Gastrocnemius medialis (tissue), 4 donors: ENCODE data around the gene STN1. TPM values are rescaled to one million over a fixed set of nuclear protein-coding genes. Genes with fewer than 3 reads are reported as not detected.
A peak's percentile ranks its signal among the peaks of the same experiment; 100 is the strongest.

Experiments used
- ATAC-seq, 2 donors: fragments of 150-250 bp; one replicate each; pipeline ENCODE4 v1.9.1; 2016
- DNase-seq, 2 donors: peaks; one replicate each; pipeline ENCODE4 v3.0.0-alpha.2; 2019
- H3K27ac ChIP-seq, 4 donors: fragments of 200-600 bp; sonication (generic); 1 replicate in 1 of 4; 2 replicates in 3 of 4; pipeline ENCODE4 v1.5.1; 2016 to 2018; ENCODE audit warnings: mild to moderate bottlenecking in 2 of 4, moderate library complexity in 1 of 4
- H3K27me3 ChIP-seq, 3 donors: fragments of 200-600 bp; sonication (generic) in 2 of 3; 1 replicate in 1 of 3; 2 replicates in 2 of 3; pipeline versions ENCODE4 v1.5.1 to v1.6.0; 2016 to 2019; ENCODE audit warnings: mild to moderate bottlenecking in 1 of 3, moderate library complexity in 1 of 3
- H3K36me3 ChIP-seq, 2 donors: fragments of 200-600 bp; sonication (generic) in 1 of 2; one replicate each; pipeline ENCODE4 v1.5.1; 2017 to 2018
- H3K4me1 ChIP-seq, 2 donors: fragments of 200-600 bp; sonication (generic) in 1 of 2; one replicate each; pipeline ENCODE4 v1.5.1; 2016 to 2017; ENCODE audit warnings: mild to moderate bottlenecking in 2 of 2
- H3K4me3 ChIP-seq, 4 donors: fragments of 200-600 bp; sonication (generic) in 3 of 4; 1 replicate in 1 of 4; 2 replicates in 3 of 4; pipeline ENCODE4 v1.5.1; 2016 to 2019; ENCODE audit warnings: mild to moderate bottlenecking in 2 of 4
- H3K9me3 ChIP-seq, 3 donors: fragments of 200-600 bp; sonication (generic) in 2 of 3; 1 replicate in 1 of 3; 2 replicates in 2 of 3; pipeline ENCODE4 v1.5.1; 2016 to 2019
- POLR2A ChIP-seq, 2 donors: fragments of 450-650 bp; IDR thresholded peaks; one replicate each; pipeline ENCODE4 v1.6.1; 2017; ENCODE audit warnings: antibody characterized with exemption in 2 of 2, mild to moderate bottlenecking in 2 of 2, moderate library complexity in 2 of 2
- in situ Hi-C, 4 donors: fragments of 200-750 bp; cut with MboI; loops; one replicate each; pipeline versions ENCODE4 v1.15.0 to v1.8.0; 2017; ENCODE audit warnings: low sequenced_read_pairs in 4 of 4
- intact Hi-C: fragments of 100-400 bp; cut with DNase I; formaldehyde crosslinking; loops from one replicate; pipeline ENCODE4 v1.15.1; 2023; ENCODE audit warnings: low total_unique reads
- total RNA-seq, 4 donors: library from RNA; depleted of rRNA; stranded (reverse); fragments of >200 nt; gene quantifications; one replicate each; pipeline versions ENCODE4 v1.1.0 to v1.2.3, GENCODE V29; 2016
- TF ChIP-seq, protein P1 (sequence below), 5 experiments: fragments of 450-650 bp in 3 of 5; fragments of 200-600 bp in 2 of 5; sonication (generic) in 2 of 5; IDR thresholded peaks in 4 of 5; conservative IDR thresholded peaks in 1 of 5; 1 replicate in 4 of 5; 2 replicates in 1 of 5; pipeline ENCODE4 v1.5.1; 2016 to 2019; ENCODE audit warnings: antibody characterized with exemption in 5 of 5, mild to moderate bottlenecking in 3 of 5, moderate library complexity in 3 of 5

Gene STN1
- total RNA-seq, 4 donors from 2014 or later = 15.1 to 24.7 (median 20.5) TPM

DNA sequence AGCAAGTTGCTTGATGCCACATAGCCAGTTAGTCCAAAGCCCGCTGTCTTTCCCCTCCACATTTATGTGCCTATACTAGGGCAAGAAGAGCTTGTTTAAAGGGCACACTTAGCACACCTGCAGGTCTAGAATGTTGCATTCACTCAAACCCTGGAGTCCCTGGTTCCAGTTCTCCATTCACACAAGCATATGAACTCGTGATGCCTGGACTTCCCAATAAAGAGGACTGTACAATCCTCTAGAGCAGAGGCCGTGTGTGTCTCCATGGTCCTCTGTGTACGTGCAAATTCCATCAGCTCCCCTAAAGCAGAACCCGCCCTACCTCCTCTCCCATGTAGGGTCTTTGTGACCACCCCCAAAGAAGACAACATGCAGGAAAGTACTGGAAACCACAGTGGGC lies 59.6 kb downstream of the STN1 start:
- DNase-seq = no peak
- Histone ChIP-seq H3K9me3 (no peaks in the 10 kb centered on the region), H3K36me3 (no peaks in the 10 kb centered on the region), H3K4me1 (peaks cover 16% of the 10 kb centered on the region in 2 donors), H3K27me3 (no peaks in the 10 kb centered on the region), H3K4me3 (no peak overlapping the region), H3K27ac (no peak overlapping the region)
- no peak for TF ChIP-seq POLR2A (IDR thresholded peaks at IDR 0.05)
- TF ChIP-seq, protein P1, sequence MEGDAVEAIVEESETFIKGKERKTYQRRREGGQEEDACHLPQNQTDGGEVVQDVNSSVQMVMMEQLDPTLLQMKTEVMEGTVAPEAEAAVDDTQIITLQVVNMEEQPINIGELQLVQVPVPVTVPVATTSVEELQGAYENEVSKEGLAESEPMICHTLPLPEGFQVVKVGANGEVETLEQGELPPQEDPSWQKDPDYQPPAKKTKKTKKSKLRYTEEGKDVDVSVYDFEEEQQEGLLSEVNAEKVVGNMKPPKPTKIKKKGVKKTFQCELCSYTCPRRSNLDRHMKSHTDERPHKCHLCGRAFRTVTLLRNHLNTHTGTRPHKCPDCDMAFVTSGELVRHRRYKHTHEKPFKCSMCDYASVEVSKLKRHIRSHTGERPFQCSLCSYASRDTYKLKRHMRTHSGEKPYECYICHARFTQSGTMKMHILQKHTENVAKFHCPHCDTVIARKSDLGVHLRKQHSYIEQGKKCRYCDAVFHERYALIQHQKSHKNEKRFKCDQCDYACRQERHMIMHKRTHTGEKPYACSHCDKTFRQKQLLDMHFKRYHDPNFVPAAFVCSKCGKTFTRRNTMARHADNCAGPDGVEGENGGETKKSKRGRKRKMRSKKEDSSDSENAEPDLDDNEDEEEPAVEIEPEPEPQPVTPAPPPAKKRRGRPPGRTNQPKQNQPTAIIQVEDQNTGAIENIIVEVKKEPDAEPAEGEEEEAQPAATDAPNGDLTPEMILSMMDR (IDR thresholded peaks at IDR 0.05 in 4 of 5, conservative IDR thresholded peaks at IDR 0.05 in 1 of 5) = no peak
- in situ Hi-C loops (loop anchor here in 1 of 4 donors (5.0 to 25.0 kb wide), 2 partner anchors 146 to 271 kb away; no protein-coding TSS in a partner anchor), intact Hi-C loops (loop anchor here (5.0 kb wide), 2 partner anchors 41 to 261 kb away; no protein-coding TSS in a partner anchor)
- no peak for ATAC-seq

DNA sequence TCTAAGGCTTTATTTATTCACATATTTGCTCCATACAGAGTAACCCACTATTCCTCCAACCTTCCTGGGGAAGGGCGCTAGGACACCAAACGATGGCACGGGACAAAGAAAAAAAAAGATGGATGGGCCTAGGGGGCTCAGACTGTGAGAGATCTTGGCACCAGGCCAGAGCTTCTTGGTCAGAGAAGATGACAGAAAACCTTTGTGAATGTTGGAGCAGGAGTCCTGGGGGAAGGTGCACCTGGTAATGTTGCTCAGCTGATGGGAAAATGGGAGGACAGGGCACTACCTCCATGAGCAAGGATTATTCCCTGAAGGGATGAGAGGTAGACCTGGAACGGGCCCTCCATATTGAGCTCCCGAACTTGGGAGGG lies 61.2 kb downstream of the STN1 start:
- TF ChIP-seq, protein P1 (IDR thresholded peaks at IDR 0.05 in 4 of 5, conservative IDR thresholded peaks at IDR 0.05 in 1 of 5) = no peak
- TF ChIP-seq POLR2A (IDR thresholded peaks at IDR 0.05) = no peak
- ATAC-seq (no peak), DNase-seq (no peak)
- no peaks in the 10 kb centered on the region for H3K9me3 ChIP-seq
- H3K27me3 ChIP-seq = no peaks in the 10 kb centered on the region
- H3K27ac ChIP-seq = no peak overlapping the region
- in situ Hi-C loops (loop anchor here in 1 of 4 donors (5.0 to 25.0 kb wide), 2 partner anchors 144 to 269 kb away; no protein-coding TSS in a partner anchor), intact Hi-C loops (loop anchor here (5.0 kb wide), 2 partner anchors 39 to 259 kb away; no protein-coding TSS in a partner anchor)
- H3K4me1 ChIP-seq = peaks cover 32% of the 10 kb centered on the region in 2 donors
- H3K4me3 ChIP-seq = no peak overlapping the region
- no peaks in the 10 kb centered on the region for H3K36me3 ChIP-seq

DNA sequence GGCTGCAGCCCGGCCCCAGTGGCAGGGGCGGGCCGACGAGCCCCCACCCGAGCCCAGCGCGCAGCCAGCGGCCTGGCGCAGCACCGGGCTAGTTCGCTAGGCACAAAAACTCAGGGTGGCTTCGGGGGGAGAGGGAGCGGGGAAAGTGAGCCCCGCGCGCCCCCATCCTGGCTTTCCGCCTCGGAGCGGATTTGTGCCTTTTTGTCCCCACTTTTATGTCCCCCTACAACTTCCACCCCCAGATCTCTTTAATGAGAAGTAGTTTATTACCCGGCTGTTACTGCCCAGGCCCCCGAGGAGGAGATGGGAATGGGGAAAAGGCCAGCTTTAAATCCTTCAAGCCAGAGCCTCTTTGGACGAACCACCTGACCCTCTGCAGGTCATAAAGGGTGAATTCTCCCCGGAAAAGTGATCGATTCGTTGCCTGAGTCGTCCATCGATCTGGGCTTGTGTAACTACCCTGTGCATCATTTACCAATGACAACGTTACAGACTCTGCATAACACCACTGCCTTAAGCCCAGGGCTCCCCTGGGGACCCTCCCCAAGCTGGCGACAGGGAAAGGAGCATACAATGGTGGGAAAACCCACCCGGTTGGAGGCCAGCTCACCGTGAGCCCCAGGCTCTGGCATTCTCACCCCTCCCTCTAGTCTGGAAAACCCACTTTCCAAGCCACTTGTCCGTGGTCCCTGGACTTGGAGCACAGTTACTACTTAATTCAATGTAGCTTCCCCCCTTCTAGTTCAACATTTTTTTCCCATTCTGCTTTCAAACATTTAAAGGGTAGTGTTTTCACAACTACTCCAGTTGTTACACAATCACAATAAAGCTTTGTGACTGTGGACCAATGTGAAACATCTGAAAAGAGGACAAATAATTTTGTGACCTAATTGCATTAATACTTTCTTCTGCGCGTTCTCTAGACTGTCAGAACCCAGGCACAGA lies 61.9 kb downstream of the STN1 start:
- DNase-seq (no peak), ATAC-seq (no peak)
- TF ChIP-seq, protein P1 (IDR thresholded peaks at IDR 0.05 in 4 of 5, conservative IDR thresholded peaks at IDR 0.05 in 1 of 5) = no peak
- no peak for TF ChIP-seq POLR2A (IDR thresholded peaks at IDR 0.05)
- Histone ChIP-seq H3K9me3 (no peaks in the 10 kb centered on the region), H3K4me3 (peak overlapping the region; percentile 58 to 69 (median 65)), H3K27ac (peak overlapping the region in 3 of 4 donors; percentile 68 to 76 (median 71)), H3K36me3 (no peaks in the 10 kb centered on the region), H3K4me1 (peaks cover 38% of the 10 kb centered on the region in 2 donors), H3K27me3 (no peaks in the 10 kb centered on the region)
- intact Hi-C loops (loop anchor here (5.0 kb wide), 2 partner anchors 39 to 259 kb away; no protein-coding TSS in a partner anchor), in situ Hi-C loops (loop anchor here in 1 of 4 donors (5.0 to 25.0 kb wide), 2 partner anchors 144 to 269 kb away; no protein-coding TSS in a partner anchor)

DNA sequence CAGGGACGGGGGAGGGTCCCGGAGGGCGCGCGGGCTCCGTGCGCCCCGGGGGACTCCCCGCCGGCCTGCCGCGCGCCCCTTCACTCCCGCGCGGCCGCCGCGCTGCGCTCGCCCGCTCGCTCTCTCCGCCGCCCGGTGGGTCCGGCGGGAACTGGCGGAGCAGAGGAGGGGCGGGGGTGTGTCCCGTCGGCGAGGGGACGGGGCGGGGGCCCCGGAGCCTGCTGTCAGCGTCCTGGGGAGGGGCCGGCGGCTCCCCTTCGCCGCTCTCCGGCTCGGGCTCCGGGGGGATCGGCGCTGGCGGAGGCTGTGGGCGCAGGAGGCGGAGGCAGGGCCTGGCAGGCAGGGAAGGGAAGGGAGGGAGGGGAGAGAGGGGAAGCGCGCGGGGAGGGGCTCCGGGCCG lies 62.6 kb downstream of the STN1 start, which contains the start of gene SH3PXD2A:
SH3PXD2A (minus strand) TSS at position 153 of the 400 bp plus-strand sequence. CDS start 310 bp downstream, outside the sequence.
- Histone ChIP-seq H3K4me3 (peak within 1 kb of the TSS; percentile 58 to 69 (median 65)), H3K36me3 (no peaks in the 10 kb centered on the region), H3K9me3 (no peaks in the 10 kb centered on the region), H3K4me1 (peaks cover 45% of the 10 kb centered on the region in 2 donors), H3K27ac (peak within 1 kb of the TSS; percentile 53 to 76 (median 70)), H3K27me3 (no peaks in the 10 kb centered on the region)
- DNase-seq (no peak), ATAC-seq (peak; percentile 39 to 62)
- in situ Hi-C loops (loop anchor here in 1 of 4 donors (5.0 to 25.0 kb wide), 2 partner anchors 143 to 268 kb away; no protein-coding TSS in a partner anchor), intact Hi-C loops (loop anchor here (5.0 kb wide), 2 partner anchors 38 to 258 kb away; no protein-coding TSS in a partner anchor)
- TF ChIP-seq POLR2A (IDR thresholded peaks at IDR 0.05) = peak; percentile 32 to 52
- TF ChIP-seq, protein P1 (IDR thresholded peaks at IDR 0.05 in 4 of 5, conservative IDR thresholded peaks at IDR 0.05 in 1 of 5) = peak in 3 of 5 experiments; percentile 29 to 39 (median 37)
